ENCODE results near the gene ZNF569.

The ZNF569 gene

DNA sequence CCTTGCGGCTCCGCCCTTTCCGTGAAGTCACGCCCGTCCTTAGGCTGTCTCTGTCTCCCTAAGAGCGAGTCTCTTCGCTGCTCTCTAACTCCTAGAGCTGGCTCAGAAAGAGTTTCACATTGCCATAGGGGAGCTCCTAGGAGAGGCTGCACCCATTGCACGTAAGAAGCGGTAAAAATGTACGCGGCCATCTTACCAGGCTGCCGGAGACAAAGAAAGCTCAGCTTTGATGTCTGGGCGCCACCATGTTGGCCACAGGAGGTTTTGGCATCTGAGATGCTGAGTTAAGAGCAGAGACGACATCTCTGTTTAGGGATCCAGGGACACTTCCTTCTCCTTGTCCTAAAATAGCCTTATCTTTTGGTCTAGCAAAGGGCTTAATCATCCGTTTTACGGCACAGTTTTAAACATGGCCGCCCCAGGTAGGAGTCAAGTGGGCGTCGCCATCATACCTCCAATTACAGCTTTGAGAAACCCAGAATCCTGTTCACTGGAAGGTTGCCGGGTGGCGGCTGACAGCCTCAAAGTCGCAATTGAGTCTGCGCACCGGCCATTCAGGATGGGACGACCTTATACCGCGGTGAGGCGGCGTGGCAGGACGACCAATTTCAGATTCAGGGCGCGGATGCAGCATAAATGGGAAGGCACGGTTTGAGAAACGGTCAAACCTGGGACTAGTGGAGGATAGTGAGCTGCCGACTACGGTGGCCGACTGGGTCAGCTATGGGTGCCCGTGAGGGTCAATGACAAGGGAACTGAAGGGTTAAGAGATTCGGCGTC is 39.3 kb upstream of the ZNF569 start, which contains the start of gene ZNF793:
TSS of gene ZNF793 (plus strand) at position 553 of the 780 bp plus-strand sequence. CDS start 16,501 bp downstream, outside the sequence.
- H3K4me1 ChIP-seq (ENCODE audit: control insufficient read depth in 1 of 2, insufficient read depth in 1 of 2, low read depth in 1 of 2, low read length in 1 of 2) = peaks cover 14 to 17% of the 10 kb centered on the region in 2 experiments
- no peak within 1 kb of the TSS for H3K27ac ChIP-seq
- TF ChIP-seq, protein P1, sequence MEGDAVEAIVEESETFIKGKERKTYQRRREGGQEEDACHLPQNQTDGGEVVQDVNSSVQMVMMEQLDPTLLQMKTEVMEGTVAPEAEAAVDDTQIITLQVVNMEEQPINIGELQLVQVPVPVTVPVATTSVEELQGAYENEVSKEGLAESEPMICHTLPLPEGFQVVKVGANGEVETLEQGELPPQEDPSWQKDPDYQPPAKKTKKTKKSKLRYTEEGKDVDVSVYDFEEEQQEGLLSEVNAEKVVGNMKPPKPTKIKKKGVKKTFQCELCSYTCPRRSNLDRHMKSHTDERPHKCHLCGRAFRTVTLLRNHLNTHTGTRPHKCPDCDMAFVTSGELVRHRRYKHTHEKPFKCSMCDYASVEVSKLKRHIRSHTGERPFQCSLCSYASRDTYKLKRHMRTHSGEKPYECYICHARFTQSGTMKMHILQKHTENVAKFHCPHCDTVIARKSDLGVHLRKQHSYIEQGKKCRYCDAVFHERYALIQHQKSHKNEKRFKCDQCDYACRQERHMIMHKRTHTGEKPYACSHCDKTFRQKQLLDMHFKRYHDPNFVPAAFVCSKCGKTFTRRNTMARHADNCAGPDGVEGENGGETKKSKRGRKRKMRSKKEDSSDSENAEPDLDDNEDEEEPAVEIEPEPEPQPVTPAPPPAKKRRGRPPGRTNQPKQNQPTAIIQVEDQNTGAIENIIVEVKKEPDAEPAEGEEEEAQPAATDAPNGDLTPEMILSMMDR (IDR thresholded peaks at IDR 0.05) = no peak
- peak within 1 kb of the TSS; percentile 43 to 64 for H3K4me3 ChIP-seq (ENCODE audit: low read depth in 1 of 2, low read length in 1 of 2)
- no peaks in the 10 kb centered on the region for H3K36me3 ChIP-seq
- H3K27me3 ChIP-seq = peaks cover 8% of the 10 kb centered on the region
- peaks cover 31% of the 10 kb centered on the region for H3K9me3 ChIP-seq

DNA sequence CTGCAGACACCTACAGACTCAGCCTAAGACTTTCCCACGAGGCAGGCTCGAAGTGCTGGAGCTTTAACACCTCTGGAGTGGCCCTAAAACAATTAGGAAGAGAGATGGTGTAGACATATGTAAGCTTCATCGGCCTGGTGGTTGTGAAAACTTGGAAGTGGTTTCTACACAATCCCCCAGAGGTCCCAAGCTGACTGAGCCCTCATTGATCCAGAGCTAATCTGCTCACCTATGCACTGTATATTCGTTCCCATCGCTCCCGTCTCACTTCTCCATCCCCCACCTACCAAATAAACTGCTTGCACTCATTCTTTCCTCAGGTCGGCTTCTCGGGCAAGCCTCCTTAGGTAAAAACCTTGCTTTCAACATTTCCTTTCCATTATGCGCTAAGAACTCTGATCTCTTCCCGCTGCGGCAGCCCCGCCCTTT is 38.7 kb upstream of the ZNF569 start:
- Histone ChIP-seq H3K27ac (no peak overlapping the region), H3K4me3 (ENCODE audit: low read depth in 1 of 2, low read length in 1 of 2) (peak overlapping the region; percentile 43 to 64), H3K9me3 (peaks cover 28% of the 10 kb centered on the region), H3K27me3 (peaks cover 8% of the 10 kb centered on the region), H3K4me1 (ENCODE audit: control insufficient read depth in 1 of 2, insufficient read depth in 1 of 2, low read depth in 1 of 2, low read length in 1 of 2) (peaks cover 14 to 17% of the 10 kb centered on the region in 2 experiments), H3K36me3 (no peaks in the 10 kb centered on the region)
- TF ChIP-seq, protein P1 (IDR thresholded peaks at IDR 0.05) = no peak

DNA sequence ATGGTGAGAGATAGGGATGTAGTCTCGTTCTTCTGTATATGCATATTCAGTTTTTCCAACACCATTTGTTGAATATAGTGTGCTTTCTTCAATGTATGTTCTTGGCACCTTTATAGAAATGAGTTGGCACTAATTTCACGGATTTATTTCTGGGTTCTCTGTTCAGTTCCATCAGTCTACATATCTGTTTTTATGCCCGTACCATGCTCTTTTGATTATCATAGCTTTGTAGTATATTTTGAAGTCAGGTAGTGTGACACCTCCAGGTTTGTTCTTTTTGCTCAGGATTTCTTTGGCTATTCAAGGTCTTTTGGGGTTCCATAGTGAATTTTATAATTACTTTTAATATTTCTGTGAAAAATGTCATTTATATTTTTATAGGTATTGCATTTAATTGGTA is 25.0 kb upstream of the ZNF569 start:
- no peaks in the 10 kb centered on the region for H3K4me1 ChIP-seq (ENCODE audit: control insufficient read depth in 1 of 2, insufficient read depth in 1 of 2, low read depth in 1 of 2, low read length in 1 of 2)
- H3K4me3 ChIP-seq (ENCODE audit: low read depth in 1 of 2, low read length in 1 of 2) = no peak overlapping the region
- no peaks in the 10 kb centered on the region for H3K36me3 ChIP-seq
- TF ChIP-seq, protein P1 (IDR thresholded peaks at IDR 0.05) = no peak
- H3K27ac ChIP-seq = no peak overlapping the region
- peaks cover 27% of the 10 kb centered on the region for H3K9me3 ChIP-seq
- H3K27me3 ChIP-seq = no peaks in the 10 kb centered on the region

DNA sequence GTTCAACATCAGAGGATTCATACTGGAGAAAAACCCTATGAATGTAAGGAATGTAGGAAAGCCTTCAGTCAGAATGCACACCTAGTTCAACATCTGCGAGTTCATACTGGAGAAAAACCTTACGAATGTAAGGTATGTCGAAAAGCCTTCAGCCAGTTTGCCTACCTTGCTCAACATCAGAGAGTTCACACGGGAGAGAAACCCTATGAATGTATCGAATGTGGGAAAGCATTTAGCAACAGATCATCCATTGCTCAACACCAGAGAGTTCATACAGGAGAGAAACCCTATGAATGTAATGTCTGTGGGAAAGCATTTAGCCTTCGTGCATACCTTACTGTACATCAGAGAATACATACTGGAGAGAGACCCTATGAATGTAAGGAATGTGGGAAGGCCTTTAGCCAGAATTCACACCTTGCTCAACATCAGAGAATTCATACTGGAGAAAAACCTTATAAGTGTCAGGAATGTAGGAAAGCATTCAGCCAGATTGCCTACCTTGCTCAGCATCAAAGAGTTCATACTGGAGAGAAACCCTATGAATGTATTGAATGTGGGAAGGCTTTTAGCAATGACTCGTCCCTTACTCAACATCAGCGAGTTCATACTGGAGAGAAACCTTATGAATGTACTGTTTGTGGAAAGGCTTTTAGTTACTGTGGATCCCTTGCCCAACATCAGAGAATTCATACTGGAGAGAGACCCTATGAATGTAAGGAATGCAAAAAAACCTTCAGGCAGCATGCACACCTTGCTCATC is 17.3 kb upstream of the ZNF569 start:
- H3K27ac ChIP-seq = no peak overlapping the region
- no peaks in the 10 kb centered on the region for H3K27me3 ChIP-seq
- TF ChIP-seq, protein P1 (IDR thresholded peaks at IDR 0.05) = no peak
- H3K4me3 ChIP-seq (ENCODE audit: low read depth in 1 of 2, low read length in 1 of 2) = no peak overlapping the region
- H3K4me1 ChIP-seq (ENCODE audit: control insufficient read depth in 1 of 2, insufficient read depth in 1 of 2, low read depth in 1 of 2, low read length in 1 of 2) = no peaks in the 10 kb centered on the region
- peaks cover 65% of the 10 kb centered on the region for H3K9me3 ChIP-seq
- no peaks in the 10 kb centered on the region for H3K36me3 ChIP-seq

DNA sequence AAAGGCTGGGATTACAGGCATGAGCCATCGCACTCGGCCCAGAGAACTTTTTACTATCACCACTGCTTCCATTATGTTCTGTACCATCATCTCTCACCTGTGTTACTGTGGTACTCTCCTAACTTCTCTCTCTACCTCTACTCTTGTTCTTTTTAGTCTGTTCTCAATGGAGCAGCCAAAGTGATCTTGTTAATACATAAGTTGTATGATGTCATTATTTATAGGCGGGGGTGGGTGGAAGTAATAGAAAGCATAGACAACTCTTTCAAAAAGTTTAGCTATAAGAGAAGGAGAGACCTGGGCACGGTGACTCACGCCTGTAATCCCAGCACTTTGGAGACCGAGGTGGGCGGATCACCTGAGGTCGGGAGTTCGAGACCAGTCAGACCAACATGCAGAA is 4.9 kb upstream of the ZNF569 start:
- TF ChIP-seq, protein P1 (IDR thresholded peaks at IDR 0.05) = no peak
- H3K36me3 ChIP-seq = peaks cover 12% of the 10 kb centered on the region

More for the DNA sequence above, 4.9 kb upstream of the ZNF569 start:
- no peaks in the 10 kb centered on the region for H3K9me3 ChIP-seq
- no peak overlapping the region for H3K4me3 ChIP-seq (ENCODE audit: low read depth in 1 of 2, low read length in 1 of 2)
- H3K4me1 ChIP-seq (ENCODE audit: control insufficient read depth in 1 of 2, insufficient read depth in 1 of 2, low read depth in 1 of 2, low read length in 1 of 2) = peaks cover 17 to 19% of the 10 kb centered on the region in 2 experiments
- H3K27me3 ChIP-seq = no peaks in the 10 kb centered on the region
- no peak overlapping the region for H3K27ac ChIP-seq

All from neutrophil (primary cell).